T-helper 2 cell (primary cell): ENCODE data around the gene DHH.
A peak's percentile ranks its signal among the peaks of the same experiment; 100 is the strongest.

ENCODE experiments used
- DNase-seq, 5 experiments: peaks; one replicate each; pipeline versions ENCODE4 v3.0.0 to v3.0.0-alpha.2; 2012 to 2022

The DHH gene

DNA sequence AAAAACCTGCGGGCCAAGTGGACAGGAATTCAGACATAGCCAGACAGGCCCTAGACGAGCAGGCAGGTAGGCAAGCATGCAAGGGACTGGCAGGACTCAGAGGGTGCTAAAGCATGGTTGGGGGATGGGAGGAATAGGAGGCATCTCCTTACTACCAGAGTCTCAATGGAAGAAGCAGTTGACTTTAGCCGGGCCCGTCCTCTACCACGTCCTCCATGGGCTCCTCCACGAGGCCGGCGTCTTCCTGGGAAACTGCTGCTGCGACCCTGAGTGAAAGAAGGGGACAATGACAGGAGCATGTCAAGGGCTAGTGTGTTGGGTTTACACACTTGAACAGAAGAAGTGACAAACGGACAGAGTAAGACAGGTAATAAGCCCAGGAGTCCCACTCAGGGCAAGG is 45.6 kb downstream of the DHH start:
- DNase-seq: no peak

DNA sequence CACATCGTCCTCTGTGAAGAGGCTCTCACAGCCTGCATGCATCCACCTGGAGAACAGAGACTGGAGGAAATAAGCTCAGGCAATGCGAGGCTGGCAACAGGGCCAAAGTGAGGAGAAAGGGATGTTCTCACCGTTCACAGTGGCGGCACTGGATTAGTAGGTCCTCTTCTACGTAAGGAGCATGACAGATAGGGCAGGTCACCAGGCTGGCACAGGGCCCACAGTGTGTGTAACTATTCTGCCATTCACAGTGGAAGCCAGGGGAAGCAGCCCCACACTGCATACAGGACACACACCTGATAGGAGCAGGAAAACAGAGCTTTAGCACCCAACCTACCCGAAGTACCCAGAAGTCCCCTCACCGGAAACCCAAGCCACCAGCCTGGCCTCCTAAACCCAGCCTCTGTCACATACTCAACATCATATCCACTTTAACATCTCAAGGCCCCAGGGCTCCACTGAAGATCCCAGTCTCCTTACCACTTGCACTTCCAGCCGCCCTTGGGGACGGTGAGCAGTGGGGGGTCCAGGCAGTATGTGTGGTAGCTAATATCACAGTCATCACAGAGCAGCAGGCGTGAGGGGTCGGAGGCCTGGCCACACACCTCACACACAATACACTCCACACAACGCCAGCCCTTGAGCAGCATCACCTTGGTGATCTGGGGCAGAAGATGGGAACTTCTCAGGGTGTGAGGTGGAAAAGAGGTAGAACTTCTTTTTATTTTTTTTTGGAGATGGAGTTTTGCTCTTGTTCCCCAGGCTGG is 48.3 kb downstream of the DHH start:
- no peak for DNase-seq

DNA sequence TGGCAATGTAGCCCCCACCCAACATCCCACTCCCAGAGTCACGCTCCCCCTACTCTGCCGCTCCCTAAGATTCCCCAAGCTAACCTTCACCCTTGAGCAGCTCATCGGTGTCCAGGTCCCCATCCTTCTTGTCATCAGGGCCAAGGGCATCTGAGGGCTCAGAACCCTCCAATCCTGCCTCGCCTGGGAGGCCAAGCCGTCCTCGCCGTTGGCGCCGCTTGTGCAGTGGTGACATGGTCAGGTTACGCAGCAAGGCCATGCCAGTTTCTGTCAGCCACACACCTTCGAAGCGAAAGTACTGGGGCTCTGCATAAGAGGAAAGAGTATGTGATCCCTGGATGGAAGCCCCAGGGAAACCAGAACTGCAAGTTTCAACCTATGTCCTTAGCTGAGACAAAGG is 49.9 kb downstream of the DHH start:
- no peak for DNase-seq

DNA sequence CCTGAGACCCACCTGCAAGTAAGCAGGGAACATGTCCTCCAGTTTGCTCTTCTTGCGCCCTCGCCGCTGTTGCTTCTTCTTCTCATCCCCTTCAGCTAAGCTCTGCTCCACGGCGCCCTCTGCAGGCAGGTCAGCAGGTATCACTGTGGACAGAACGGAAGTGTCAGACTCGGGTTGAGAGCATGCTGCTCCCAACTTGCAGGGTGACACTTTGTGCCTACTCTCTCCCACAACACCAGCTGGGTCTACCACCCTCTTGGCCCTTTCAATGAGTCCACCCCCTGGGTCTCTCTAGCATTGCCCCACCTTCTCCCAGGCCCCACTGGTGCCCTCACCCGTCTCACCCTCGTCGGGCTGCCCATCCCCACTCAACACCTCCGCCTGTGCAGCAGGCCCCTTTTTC is 50.7 kb downstream of the DHH start:
- peak; percentile 65 to 78 (median 70) for DNase-seq

DNA sequence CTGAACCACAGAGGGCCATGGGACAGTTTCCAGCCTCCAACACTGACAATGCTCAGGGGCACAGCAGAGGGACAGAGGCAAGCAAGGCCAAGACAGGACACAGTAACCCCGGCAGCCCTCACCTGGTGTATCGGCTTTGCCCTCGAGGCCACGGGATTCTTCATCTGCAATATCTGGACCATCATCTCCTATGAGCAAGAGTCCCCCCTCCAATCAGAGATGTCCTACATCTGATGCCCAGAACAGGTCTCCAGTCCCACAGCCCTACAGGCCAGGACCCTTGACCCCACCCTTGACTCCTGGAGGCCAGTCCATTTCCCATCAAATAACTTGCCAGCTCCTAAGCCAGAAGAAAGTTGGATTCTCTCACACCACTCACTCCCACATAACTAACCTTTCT is 51.4 kb downstream of the DHH start:
- no peak for DNase-seq

DNA sequence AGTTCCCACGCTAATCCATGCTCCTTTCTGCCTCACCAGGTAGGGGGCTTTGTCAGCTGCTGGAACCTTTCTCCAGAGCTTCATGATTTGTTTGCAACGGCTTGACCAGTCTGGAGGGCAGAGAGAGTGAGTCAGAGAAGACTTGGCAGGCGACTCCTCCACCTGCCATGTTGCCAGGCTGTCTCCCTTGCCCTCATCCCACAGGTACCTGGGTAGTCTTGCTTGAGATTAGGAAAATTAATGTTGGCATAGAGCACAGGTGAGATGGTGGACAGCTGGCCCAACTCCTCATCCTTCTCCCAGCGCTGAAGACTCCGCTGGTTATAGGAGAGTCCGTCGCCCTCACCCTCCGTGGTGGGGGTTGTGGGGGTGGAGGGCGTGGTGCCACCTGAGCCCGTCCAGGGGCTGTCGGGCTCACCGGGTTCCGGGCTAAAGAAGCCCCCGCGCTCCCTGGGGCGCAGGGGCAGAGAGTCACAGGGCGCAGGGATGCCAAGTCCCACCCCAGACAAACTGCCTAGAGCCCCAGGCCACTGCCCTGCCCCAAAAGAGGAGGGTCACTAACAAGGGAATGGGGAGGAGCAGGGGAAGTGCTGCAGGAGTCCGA is 52.6 kb downstream of the DHH start:
- DNase-seq: no peak

DNA sequence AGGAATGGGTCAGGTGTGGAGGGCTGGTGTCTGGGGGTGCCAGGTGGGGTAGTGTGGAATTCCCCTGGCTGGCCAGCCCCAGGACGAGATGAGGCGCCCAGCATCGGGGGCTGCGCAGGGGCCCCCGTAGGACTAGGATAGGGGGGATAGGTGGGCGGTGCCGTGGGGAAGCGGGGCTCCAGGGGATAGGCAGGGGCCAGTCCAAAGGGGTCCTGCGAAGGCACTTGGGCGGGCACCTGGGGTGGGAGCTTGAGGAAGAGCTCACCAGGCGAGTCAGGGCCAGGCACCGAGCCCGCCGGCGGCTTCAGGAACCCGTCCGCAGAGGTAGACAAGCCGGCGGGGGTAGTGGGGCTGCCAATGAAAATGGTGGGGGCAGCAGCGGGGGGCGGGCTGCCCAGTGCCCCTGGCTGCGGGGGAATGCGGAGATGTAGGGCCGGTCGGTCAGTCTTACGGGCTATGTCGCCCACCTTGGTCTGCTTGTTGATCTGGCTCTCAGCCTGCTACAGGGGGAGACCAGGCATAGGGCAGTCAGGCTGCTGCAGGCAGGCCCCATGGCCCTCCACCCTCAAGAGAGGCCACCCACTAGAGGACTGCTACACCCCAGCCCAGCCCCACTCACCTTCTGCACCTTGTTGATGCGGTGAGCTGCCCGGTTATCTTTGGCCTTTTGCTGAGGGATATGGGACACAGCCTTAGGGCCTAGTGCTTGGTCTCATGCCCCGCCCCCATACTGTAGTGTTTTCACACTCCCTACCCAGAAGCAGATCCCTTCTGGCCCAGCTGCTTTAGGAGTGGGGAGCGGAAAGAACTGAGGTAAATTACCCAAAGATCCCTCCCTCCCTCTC is 53.3 kb downstream of the DHH start:
- no peak for DNase-seq

DNA sequence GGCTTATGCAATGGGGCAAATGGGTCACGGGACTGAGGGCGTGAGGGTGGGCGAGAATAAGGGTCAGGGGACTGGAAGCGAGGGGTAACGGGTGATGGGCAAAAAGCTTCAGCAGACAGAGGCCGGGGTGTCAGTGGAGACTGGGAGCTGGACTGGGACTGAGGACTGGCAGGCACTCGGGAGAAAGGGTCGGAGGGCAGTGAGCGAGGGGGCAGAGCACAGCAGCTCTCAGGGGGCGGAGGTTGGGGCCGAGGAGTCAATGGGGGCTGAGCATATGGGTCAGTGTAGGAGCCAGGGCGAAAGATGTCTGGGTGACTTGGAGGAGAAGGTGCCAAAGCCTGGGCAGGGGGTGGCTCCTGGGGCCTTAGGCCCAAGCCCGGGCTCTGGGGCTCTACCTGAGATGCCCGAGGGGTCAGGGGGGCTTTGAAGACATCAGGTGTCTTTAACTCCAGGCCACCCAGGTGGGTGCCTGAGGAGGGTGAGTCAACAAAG is 54.2 kb downstream of the DHH start:
- DNase-seq: no peak

DNA sequence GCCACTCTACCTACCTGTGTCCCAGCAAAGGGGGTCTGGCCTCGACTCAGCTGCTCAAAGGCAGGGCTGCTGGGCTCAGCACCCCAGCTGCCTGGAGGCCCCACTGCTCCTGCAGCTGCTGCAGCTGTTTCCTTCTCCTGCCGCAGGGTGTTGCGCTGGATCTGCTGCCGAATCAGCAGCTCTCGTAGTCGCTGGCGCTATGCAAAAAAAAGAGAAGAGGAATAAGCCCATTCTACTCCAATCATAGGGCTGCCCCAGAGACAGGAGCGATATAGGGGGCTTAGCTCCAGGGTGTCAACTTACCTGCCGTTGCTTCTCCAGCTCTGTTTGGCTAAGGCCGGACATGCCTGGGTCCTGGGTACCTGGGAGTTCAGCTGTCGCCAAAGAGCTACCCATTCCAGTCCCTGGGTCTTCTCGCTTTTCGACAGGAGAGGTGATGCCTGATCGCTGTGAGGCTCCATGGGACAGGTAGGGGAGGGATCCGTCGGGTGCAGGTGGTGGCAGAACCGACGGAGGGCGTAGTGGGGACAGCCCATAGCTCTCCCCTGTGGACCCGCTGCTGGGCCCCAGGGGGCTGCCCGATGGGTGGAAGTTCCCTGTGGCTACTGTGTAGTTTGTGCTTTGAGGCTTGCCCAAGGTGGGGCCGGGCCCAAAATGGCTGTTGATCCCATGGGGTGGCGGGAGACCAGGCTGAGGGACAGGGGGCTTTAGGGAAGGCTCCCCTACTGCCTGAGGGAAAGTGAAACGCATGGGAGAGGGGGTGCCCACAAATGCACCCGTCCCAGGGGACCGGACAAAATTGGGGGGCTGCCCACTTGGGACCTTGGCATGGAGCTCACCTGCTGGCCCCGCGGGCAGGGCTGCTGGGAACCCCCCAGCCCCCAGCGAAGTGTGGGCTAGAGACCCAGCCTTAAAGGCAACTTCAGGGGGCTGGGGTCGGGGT is 54.9 kb downstream of the DHH start:
- DNase-seq: no peak

DNA sequence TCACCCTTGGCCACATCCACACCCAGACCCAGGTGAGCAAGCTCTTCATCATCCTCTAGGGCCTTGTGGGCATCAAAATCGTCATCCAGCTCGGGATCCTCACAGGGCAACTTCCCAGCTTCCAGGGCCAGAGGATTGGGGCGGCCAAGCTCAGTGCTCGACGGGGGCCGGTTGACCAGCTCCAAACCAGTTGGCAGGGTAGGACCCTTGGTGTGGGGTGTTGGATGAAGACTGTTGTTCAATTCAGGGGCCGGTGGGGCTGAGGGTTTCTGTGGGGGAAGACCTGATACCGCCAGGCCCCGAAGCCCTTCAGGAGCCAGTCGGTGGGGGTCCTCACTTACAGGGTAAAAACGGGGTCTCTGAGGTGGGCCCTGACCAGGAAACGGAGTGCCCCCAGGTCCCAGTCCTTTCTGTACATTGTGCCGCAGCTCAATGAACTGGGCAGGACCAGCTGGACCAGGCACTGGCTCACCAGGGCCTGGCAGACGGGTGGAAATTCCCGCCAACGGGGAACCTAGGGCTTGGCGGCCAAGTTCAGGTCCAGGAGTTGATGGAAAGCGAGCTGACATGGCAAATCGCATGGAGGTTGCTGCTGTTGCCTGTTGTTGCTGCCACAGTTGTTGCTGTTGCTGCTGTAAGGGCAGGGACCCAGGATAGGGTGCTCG is 56.2 kb downstream of the DHH start:
- DNase-seq: no peak

DNA sequence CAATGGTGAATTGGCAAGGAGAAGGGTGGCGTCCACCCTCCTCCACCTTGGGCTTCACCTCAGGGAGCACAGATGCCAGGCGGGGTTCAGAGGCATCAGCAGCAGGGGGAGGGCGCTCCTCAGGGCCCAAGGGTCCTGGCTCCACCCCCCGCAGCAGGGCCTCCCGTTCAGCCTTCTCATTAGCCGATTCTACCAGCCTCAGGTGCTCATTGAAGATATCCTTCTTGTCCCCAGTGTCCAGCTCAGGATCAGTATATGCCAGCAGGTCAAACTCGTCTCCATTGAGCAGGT is 56.7 kb downstream of the DHH start:
- DNase-seq: no peak

DNA sequence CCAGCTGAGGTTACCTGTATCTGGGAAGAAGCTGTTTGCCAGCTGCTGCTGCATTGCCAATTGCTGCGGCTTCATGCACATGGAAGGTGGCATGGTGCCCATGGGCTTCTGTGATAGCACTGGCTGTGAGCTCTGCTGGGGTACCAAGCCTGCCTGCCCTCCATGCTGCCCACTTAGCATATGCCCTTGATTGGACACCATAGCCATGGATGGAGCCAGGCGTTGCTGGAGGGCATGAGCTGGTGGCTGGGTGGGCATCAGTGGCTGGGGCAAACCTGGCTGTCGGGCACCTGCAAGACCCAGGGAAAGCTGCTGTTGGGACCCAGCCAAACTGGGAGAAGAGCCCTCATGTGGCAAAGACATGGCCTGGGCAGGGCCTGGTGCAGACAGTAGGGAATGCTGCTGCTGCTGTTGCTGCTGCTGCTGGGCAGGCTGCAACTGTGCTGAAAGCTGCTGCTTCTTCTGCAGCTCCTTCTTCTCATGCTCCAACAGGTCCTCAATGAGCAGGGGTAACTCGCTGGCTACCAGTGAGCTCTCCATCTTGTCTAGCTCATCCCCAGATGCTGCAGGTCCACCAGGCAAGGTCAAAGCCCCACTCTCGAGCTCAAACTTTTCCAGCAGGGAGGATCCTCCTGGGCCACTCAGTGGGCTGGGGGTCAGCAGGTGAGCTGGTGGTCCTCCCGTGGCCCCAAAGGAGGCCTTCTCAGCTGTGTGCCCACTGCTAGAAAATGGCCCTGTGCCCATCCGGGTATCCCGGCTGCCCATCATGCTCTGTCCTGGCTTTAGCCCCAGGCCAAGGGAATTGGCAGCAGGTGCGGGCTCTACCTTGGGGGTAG is 57.3 kb downstream of the DHH start:
- DNase-seq: no peak
